Keratinocyte (primary cell): ENCODE results near the gene GALR1. TPM values are rescaled to one million over a fixed set of nuclear protein-coding genes. Genes with fewer than 3 reads are reported as not detected.

Experiments
- DNase-seq: peaks from one replicate; pipeline ENCODE4 v3.0.0-alpha.2; 2011; ENCODE audit warnings: low read depth, missing footprints, low spot score
- FAIRE-seq: peaks from 2 replicates; lab custom pipeline; 2011; peaks lifted over from hg19 to GRCh38; lab: Jason Lieb, UNC
- H2AFZ ChIP-seq: 2 replicates; pipeline ENCODE4 v1.6.0; 2012; ENCODE audit warnings: low read length, control low read depth, inconsistent platforms; ENCODE audit not compliant: control insufficient read depth
- H3K27ac ChIP-seq: 2 replicates; pipeline ENCODE4 v1.5.1; 2011; ENCODE audit warnings: low read length; ENCODE audit not compliant: control insufficient read depth, insufficient read depth
- H3K27me3 ChIP-seq: 3 replicates; pipeline ENCODE4 v1.6.0; 2011; ENCODE audit warnings: low read length; ENCODE audit not compliant: control insufficient read depth, insufficient read depth; ENCODE audit errors: extremely low read depth
- H3K36me3 ChIP-seq, 2 experiments: 2 replicates in 1 of 2; 3 replicates in 1 of 2; pipeline ENCODE4 v1.5.1; 2011; ENCODE audit warnings: low read length in 2 of 2, mild to moderate bottlenecking in 1 of 2; ENCODE audit not compliant: control insufficient read depth in 2 of 2, insufficient read depth in 2 of 2; ENCODE audit errors: extremely low read depth in 1 of 2
- H3K4me1 ChIP-seq: 3 replicates; pipeline ENCODE4 v1.5.1; 2011; ENCODE audit warnings: low read length; ENCODE audit not compliant: control insufficient read depth, insufficient read depth; ENCODE audit errors: extremely low read depth
- H3K4me2 ChIP-seq: 3 replicates; pipeline ENCODE4 v1.6.0; 2011; ENCODE audit warnings: low read depth, low read length; ENCODE audit not compliant: control insufficient read depth, insufficient read depth; ENCODE audit errors: extremely low read depth
- H3K4me3 ChIP-seq, 3 experiments: fragments of 200-600 bp in 1 of 3; sonication (generic) in 1 of 3; 2 replicates in 2 of 3; 3 replicates in 1 of 3; pipeline ENCODE4 v1.5.1; 2011 to 2016; ENCODE audit warnings: low read length in 3 of 3, mild to moderate bottlenecking in 3 of 3, control low read depth in 2 of 3, inconsistent platforms in 1 of 3, low read depth in 1 of 3, mixed read lengths in 1 of 3, mixed run types in 1 of 3, moderate library complexity in 1 of 3; ENCODE audit not compliant: control insufficient read depth in 2 of 3, insufficient read depth in 2 of 3; ENCODE audit errors: extremely low read depth in 1 of 3
- H3K79me2 ChIP-seq: 2 replicates; pipeline ENCODE4 v1.6.0; 2012; ENCODE audit warnings: low read length; ENCODE audit not compliant: control insufficient read depth, insufficient read depth
- H3K9ac ChIP-seq: 3 replicates; pipeline ENCODE4 v1.6.0; 2011; ENCODE audit warnings: low read length; ENCODE audit not compliant: control insufficient read depth, insufficient read depth; ENCODE audit errors: extremely low read depth
- H3K9me1 ChIP-seq: 3 replicates; pipeline ENCODE4 v1.6.0; 2011; ENCODE audit warnings: low read length; ENCODE audit not compliant: control insufficient read depth, insufficient read depth; ENCODE audit errors: extremely low read depth
- H3K9me3 ChIP-seq: 2 replicates; pipeline ENCODE4 v1.5.1; 2012; ENCODE audit warnings: low read depth, low read length; ENCODE audit not compliant: control insufficient read depth
- H4K20me1 ChIP-seq: 3 replicates; pipeline ENCODE4 v1.6.0; 2011; ENCODE audit warnings: low read length; ENCODE audit not compliant: control insufficient read depth, insufficient read depth; ENCODE audit errors: extremely low read depth
- EZH2 ChIP-seq: IDR thresholded peaks from one replicate; pipeline ENCODE4 v1.6.1; 2012; ENCODE audit warnings: inconsistent platforms, mild to moderate bottlenecking, low read length, moderate library complexity
- dilution Hi-C: fragments of 300-500 bp; cut with MboI; formaldehyde crosslinking; loops from one replicate; pipeline ENCODE4 v1.7.0; 2020; ENCODE audit warnings: low sequenced_read_pairs; ENCODE audit not compliant: extremely low pct_ligation_motif_present
- polyA plus RNA-seq, 5 experiments: library from polyadenylated mRNA; depleted of rRNA in 3 of 5; stranded (reverse) in 3 of 5; stranded (forward) in 1 of 5; unstranded in 1 of 5; fragments of >200 nt; gene quantifications; 1 replicate in 1 of 5; 2 replicates in 3 of 5; 3 replicates in 1 of 5; pipeline versions ENCODE4 v1.2.1 to v1.2.3, GENCODE V29; 2011 to 2012; ENCODE audit warnings: missing spikeins in 2 of 5, low read depth in 1 of 5, low replicate concordance in 1 of 5
- TF ChIP-seq, protein P1 (sequence below), 3 experiments: IDR thresholded peaks in 1 of 3; conservative IDR thresholded peaks in 1 of 3; optimal IDR thresholded peaks in 1 of 3; 2 replicates in 2 of 3; 3 replicates in 1 of 3; pipeline versions ENCODE3 to v1.5.1; 2011; ENCODE audit warnings: low read length in 3 of 3, mild to moderate bottlenecking in 3 of 3, moderate library complexity in 2 of 3, control low read depth in 1 of 3, inconsistent platforms in 1 of 3; ENCODE audit not compliant: insufficient read depth in 2 of 3; ENCODE audit errors: extremely low read depth in 1 of 3

Gene GALR1
- polyA plus RNA-seq, 1 donor (not counting 4 experiments of a cell fraction or from before 2014, with no cell fraction given): not detected

DNA sequence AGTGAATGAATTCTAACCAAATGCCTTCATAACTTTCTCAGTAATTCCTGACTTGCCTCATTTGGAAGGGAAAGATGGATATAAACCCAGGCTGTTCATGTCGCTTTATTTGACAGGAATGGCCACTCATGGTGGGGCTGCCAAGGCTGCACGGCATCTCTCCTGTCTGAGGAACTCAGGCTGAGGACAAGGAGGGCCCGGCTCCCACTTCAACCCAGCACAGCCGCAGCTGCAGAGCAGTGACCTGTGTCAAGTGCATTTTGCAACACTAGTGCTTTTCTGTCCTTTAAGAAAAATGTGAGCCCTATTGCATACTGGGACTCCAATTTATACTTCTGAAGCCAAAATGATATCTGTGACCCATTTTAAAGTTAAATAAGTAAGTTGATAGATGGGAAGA is 45.8 kb upstream of the GALR1 start:
- Histone ChIP-seq H3K27ac (no peak overlapping the region), H3K27me3 (no peaks in the 10 kb centered on the region), H3K9me3 (no peaks in the 10 kb centered on the region), H3K79me2 (no peaks in the 10 kb centered on the region), H3K4me2 (no peak overlapping the region), H3K36me3 (no peaks in the 10 kb centered on the region), H3K9me1 (no peaks in the 10 kb centered on the region), H2AFZ (no peak overlapping the region), H4K20me1 (no peaks in the 10 kb centered on the region), H3K4me3 (no peak overlapping the region), H3K4me1 (peaks cover 5% of the 10 kb centered on the region), H3K9ac (no peak overlapping the region)
- TF ChIP-seq, protein P1, sequence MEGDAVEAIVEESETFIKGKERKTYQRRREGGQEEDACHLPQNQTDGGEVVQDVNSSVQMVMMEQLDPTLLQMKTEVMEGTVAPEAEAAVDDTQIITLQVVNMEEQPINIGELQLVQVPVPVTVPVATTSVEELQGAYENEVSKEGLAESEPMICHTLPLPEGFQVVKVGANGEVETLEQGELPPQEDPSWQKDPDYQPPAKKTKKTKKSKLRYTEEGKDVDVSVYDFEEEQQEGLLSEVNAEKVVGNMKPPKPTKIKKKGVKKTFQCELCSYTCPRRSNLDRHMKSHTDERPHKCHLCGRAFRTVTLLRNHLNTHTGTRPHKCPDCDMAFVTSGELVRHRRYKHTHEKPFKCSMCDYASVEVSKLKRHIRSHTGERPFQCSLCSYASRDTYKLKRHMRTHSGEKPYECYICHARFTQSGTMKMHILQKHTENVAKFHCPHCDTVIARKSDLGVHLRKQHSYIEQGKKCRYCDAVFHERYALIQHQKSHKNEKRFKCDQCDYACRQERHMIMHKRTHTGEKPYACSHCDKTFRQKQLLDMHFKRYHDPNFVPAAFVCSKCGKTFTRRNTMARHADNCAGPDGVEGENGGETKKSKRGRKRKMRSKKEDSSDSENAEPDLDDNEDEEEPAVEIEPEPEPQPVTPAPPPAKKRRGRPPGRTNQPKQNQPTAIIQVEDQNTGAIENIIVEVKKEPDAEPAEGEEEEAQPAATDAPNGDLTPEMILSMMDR (optimal IDR thresholded peaks at IDR 0.05 in 1 of 3, IDR thresholded peaks at IDR 0.05 in 1 of 3, conservative IDR thresholded peaks at IDR 0.05 in 1 of 3; ENCODE audit: extremely low read depth in 1 of 3, insufficient read depth in 2 of 3, low read length in 3 of 3): no peak
- no peak for TF ChIP-seq EZH2
- DNase-seq (no peak), FAIRE-seq (no peak)
- dilution Hi-C loops: no loop called here

DNA sequence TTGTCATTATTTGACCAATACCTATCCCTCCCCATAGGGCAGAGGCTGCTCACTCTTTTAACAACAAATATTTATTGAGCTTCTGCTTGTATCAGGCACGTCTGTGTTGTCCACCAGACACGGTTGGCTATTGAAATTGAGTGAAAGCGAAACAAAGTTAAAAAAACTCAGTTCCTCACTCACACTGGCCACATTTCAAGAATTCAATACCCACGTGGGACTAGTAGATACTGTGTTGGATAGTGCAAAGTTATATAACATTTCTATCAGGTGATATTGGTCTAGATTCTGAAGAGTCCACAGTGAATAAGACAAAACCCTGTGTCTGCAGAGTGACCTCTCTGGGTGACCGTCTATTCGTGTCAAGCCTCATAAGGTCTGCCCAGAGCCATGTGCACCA is 43.9 kb upstream of the GALR1 start:
- FAIRE-seq (no peak), DNase-seq (no peak)
- Histone ChIP-seq H3K36me3 (no peaks in the 10 kb centered on the region), H3K9me3 (no peaks in the 10 kb centered on the region), H3K4me1 (peaks cover 5% of the 10 kb centered on the region), H3K27me3 (no peaks in the 10 kb centered on the region), H2AFZ (no peak overlapping the region), H3K79me2 (no peaks in the 10 kb centered on the region), H3K9ac (no peak overlapping the region), H3K4me2 (no peak overlapping the region), H3K9me1 (no peaks in the 10 kb centered on the region), H3K4me3 (no peak overlapping the region), H4K20me1 (no peaks in the 10 kb centered on the region), H3K27ac (no peak overlapping the region)
- TF ChIP-seq EZH2: no peak
- TF ChIP-seq, protein P1 (optimal IDR thresholded peaks at IDR 0.05 in 1 of 3, IDR thresholded peaks at IDR 0.05 in 1 of 3, conservative IDR thresholded peaks at IDR 0.05 in 1 of 3; ENCODE audit: extremely low read depth in 1 of 3, insufficient read depth in 2 of 3, low read length in 3 of 3): no peak
- dilution Hi-C loops: no loop called here
